H9 (cell line): ENCODE data around the gene NFIX. TPM values are rescaled to one million over a fixed set of nuclear protein-coding genes. Genes with fewer than 3 reads are reported as not detected.
A peak's percentile ranks its signal among the peaks of the same experiment; 100 is the strongest.

Experiments used
- DNase-seq: peaks from one replicate; pipeline ENCODE4 v3.0.0-alpha.2; 2017
- H2AFZ ChIP-seq: one replicate; pipeline ENCODE4 v1.6.1; 2013; ENCODE audit warnings: mild to moderate bottlenecking, low read length, control low read depth, moderate library complexity
- H2AK5ac ChIP-seq: 2 replicates; pipeline ENCODE4 v1.6.1; 2013; ENCODE audit warnings: low read length, control low read depth, mixed read lengths; ENCODE audit not compliant: insufficient read length
- H2BK120ac ChIP-seq: one replicate; pipeline ENCODE4 v1.6.1; 2013; ENCODE audit warnings: low read depth, mild to moderate bottlenecking, low read length, control low read depth, inconsistent platforms; ENCODE audit not compliant: poor library complexity, severe bottlenecking
- H2BK12ac ChIP-seq: 2 replicates; pipeline ENCODE4 v1.6.1; 2013; ENCODE audit warnings: low read length, control low read depth, mixed read lengths, low read depth; ENCODE audit not compliant: insufficient read length
- H2BK15ac ChIP-seq: 2 replicates; pipeline ENCODE4 v1.6.1; 2013; ENCODE audit warnings: low read depth, low read length, control low read depth
- H2BK20ac ChIP-seq: one replicate; pipeline ENCODE4 v1.6.1; 2013; ENCODE audit warnings: low read depth, mild to moderate bottlenecking, low read length, control low read depth, inconsistent platforms; ENCODE audit not compliant: poor library complexity, severe bottlenecking
- H2BK5ac ChIP-seq: 2 replicates; pipeline ENCODE4 v1.6.1; 2013; ENCODE audit warnings: low read length, control low read depth, mixed read lengths; ENCODE audit not compliant: insufficient read length
- H3K14ac ChIP-seq: 2 replicates; pipeline ENCODE4 v1.6.1; 2013; ENCODE audit warnings: low read length, control low read depth; ENCODE audit not compliant: insufficient read depth
- H3K18ac ChIP-seq: 2 replicates; pipeline ENCODE4 v1.6.1; 2013; ENCODE audit warnings: low read depth, mild to moderate bottlenecking, mixed read lengths, low read length, control low read depth; ENCODE audit not compliant: insufficient read length
- H3K23ac ChIP-seq: 2 replicates; pipeline ENCODE4 v1.6.1; 2013; ENCODE audit warnings: low read length, control low read depth, mixed read lengths, low read depth; ENCODE audit not compliant: insufficient read length
- H3K23me2 ChIP-seq: 2 replicates; pipeline ENCODE4 v1.6.1; 2013; ENCODE audit warnings: low read depth, mild to moderate bottlenecking, mixed read lengths, low read length, control low read depth; ENCODE audit not compliant: insufficient read length, poor library complexity, severe bottlenecking
- H3K27ac ChIP-seq: 2 replicates; pipeline ENCODE4 v1.5.1; 2013; ENCODE audit warnings: low read length, control low read depth, mixed read lengths, low read depth; ENCODE audit not compliant: insufficient read length
- H3K27me3 ChIP-seq: 2 replicates; pipeline ENCODE4 v1.6.1; 2013; ENCODE audit warnings: low read length, control low read depth, inconsistent platforms; ENCODE audit not compliant: insufficient read depth
- H3K4ac ChIP-seq: 2 replicates; pipeline ENCODE4 v1.6.1; 2013; ENCODE audit warnings: low read depth, mild to moderate bottlenecking, control low read depth, inconsistent platforms, low read length, moderate library complexity
- H3K4me1 ChIP-seq: 2 replicates; pipeline ENCODE4 v1.6.1; 2013; ENCODE audit warnings: low read length, control low read depth, inconsistent platforms; ENCODE audit not compliant: insufficient read depth
- H3K4me2 ChIP-seq: 2 replicates; pipeline ENCODE4 v1.6.1; 2013; ENCODE audit warnings: low read length, control low read depth, mixed read lengths; ENCODE audit not compliant: insufficient read length, insufficient read depth
- H3K56ac ChIP-seq: 2 replicates; pipeline ENCODE4 v1.6.1; 2013; ENCODE audit warnings: low read depth, mild to moderate bottlenecking, mixed read lengths, low read length, control low read depth; ENCODE audit not compliant: insufficient read length
- H3K79me1 ChIP-seq: 2 replicates; pipeline ENCODE4 v1.6.1; 2013; ENCODE audit warnings: low read depth, mild to moderate bottlenecking, moderate library complexity, low read length, control low read depth, inconsistent platforms; ENCODE audit not compliant: insufficient read depth, poor library complexity, severe bottlenecking
- H3K79me2 ChIP-seq: 2 replicates; pipeline ENCODE4 v1.6.1; 2013; ENCODE audit warnings: low read length, control low read depth, inconsistent platforms; ENCODE audit not compliant: insufficient read depth
- H3K9ac ChIP-seq: 2 replicates; pipeline ENCODE4 v1.6.1; 2013; ENCODE audit warnings: low read length, control low read depth, mixed read lengths; ENCODE audit not compliant: insufficient read length; ENCODE audit errors: extremely low read depth
- H3K9me3 ChIP-seq: one replicate; pipeline ENCODE4 v1.6.1; 2013; ENCODE audit warnings: low read depth, low read length, inconsistent platforms; ENCODE audit not compliant: control insufficient read depth
- H3T11ph ChIP-seq: one replicate; pipeline ENCODE4 v1.6.1; 2013; ENCODE audit warnings: mild to moderate bottlenecking, low read length, control low read depth, inconsistent platforms
- H4K20me1 ChIP-seq: one replicate; pipeline ENCODE4 v1.6.1; 2013; ENCODE audit not compliant: control insufficient read depth, insufficient read length, insufficient read depth
- H4K5ac ChIP-seq: 2 replicates; pipeline ENCODE4 v1.6.1; 2013; ENCODE audit warnings: low read depth, mild to moderate bottlenecking, mixed read lengths, low read length, control low read depth; ENCODE audit not compliant: insufficient read length
- H4K8ac ChIP-seq: replicated peaks from 2 replicates; pipeline ENCODE4 v1.6.1; 2013; ENCODE audit warnings: low read length, control low read depth, mixed read lengths, low read depth; ENCODE audit not compliant: insufficient read length
- H4K91ac ChIP-seq: 2 replicates; pipeline ENCODE4 v1.6.1; 2013; ENCODE audit warnings: low read depth, mild to moderate bottlenecking, moderate library complexity, mixed read lengths, low read length, control low read depth; ENCODE audit not compliant: insufficient read length
- H3K27ac Mint-ChIP-seq, 3 experiments: 2 replicates in 2 of 3; 3 replicates in 1 of 3; pipeline ENCODE4 v1.8.0; 2020 to 2021; ENCODE audit warnings: mixed read lengths in 3 of 3, mild to moderate bottlenecking in 1 of 3, moderate library complexity in 1 of 3
- H3K27me3 Mint-ChIP-seq: 2 replicates; pipeline ENCODE4 v1.8.0; 2021; ENCODE audit warnings: low read depth, mild to moderate bottlenecking, moderate library complexity, mixed read lengths
- H3K36me3 Mint-ChIP-seq, 3 experiments: 2 replicates in 2 of 3; 3 replicates in 1 of 3; pipeline ENCODE4 v1.8.0; 2020 to 2021; ENCODE audit warnings: low read depth in 3 of 3, mixed read lengths in 3 of 3; ENCODE audit not compliant: insufficient read depth in 1 of 3
- H3K4me1 Mint-ChIP-seq, 2 experiments: 2 replicates each; pipeline ENCODE4 v1.8.0; 2020; ENCODE audit warnings: mixed read lengths in 2 of 2
- H3K4me3 Mint-ChIP-seq, 2 experiments: 2 replicates in 1 of 2; 3 replicates in 1 of 2; pipeline ENCODE4 v1.8.0; 2020 to 2021; ENCODE audit warnings: mild to moderate bottlenecking in 2 of 2, mixed read lengths in 2 of 2, moderate library complexity in 1 of 2
- H3K9me3 Mint-ChIP-seq, 2 experiments: 2 replicates in 1 of 2; 3 replicates in 1 of 2; pipeline ENCODE4 v1.8.0; 2020; ENCODE audit warnings: mild to moderate bottlenecking in 2 of 2, mixed read lengths in 2 of 2, moderate library complexity in 1 of 2
- CTCF ChIP-seq: fragments of 200-600 bp; sonication (generic); conservative IDR thresholded peaks from 3 replicates; pipeline ENCODE4 v1.8.0; 2021; ENCODE audit warnings: antibody characterized with exemption, mild to moderate bottlenecking
- WGBS: extraction: QIAGEN DNeasy Blood & Tissue Kit; methylation state at CpG from one replicate; pipeline ENCODE4 v1.1.7; 2013; ENCODE audit warnings: missing lambda C conversion rate, low lambda C conversion rate, mixed read lengths; ENCODE audit not compliant: insufficient read length; ENCODE audit errors: extremely low coverage; 5-methylcytosine and 5-hydroxymethylcytosine counted together
- total RNA-seq: library from RNA; stranded (reverse); gene quantifications from 2 replicates; pipeline ENCODE4 v1.2.1, GENCODE V29; 2021

Gene NFIX
- total RNA-seq, 1 experiment from 2014 or later: 0.31 TPM

GRCh38 chr19:13054626-13055212 lies 59.4 kb downstream of the NFIX start:
- Histone ChIP-seq H3K9me3 (no peaks in the 10 kb centered on the region), H3K4me1 (peaks cover 8% of the 10 kb centered on the region; the same call in 1 of the 2 replicates), H3T11ph (no peak overlapping the region), H3K4me2 (no peak overlapping the region), H2AFZ (no peak overlapping the region), H3K79me2 (no peaks in the 10 kb centered on the region), H3K18ac (no peak overlapping the region), H3K9ac (no peak overlapping the region), H3K14ac (no peak overlapping the region), H2AK5ac (no peak overlapping the region), H2BK5ac (no peak overlapping the region), H3K56ac (no peak overlapping the region), H4K91ac (no peak overlapping the region), H3K23ac (no peak overlapping the region), H3K27ac (no peak overlapping the region), H2BK20ac (no peak overlapping the region), H3K27me3 (peaks cover 77% of the 10 kb centered on the region), H2BK12ac (no peak overlapping the region), H2BK15ac (no peak overlapping the region), H4K20me1 (no peaks in the 10 kb centered on the region), H3K23me2 (peaks cover 3% of the 10 kb centered on the region), H3K79me1 (no peaks in the 10 kb centered on the region), H4K8ac (no peak overlapping the region), H3K4ac (no peak overlapping the region), H4K5ac (no peak overlapping the region), H2BK120ac (no peak overlapping the region)
- no CpG with 5 or more reads among the region's 11 CpGs for WGBS
- H3K4me1 Mint-ChIP-seq: peaks cover 43 to 69% of the 10 kb centered on the region in 2 experiments
- peaks cover 97% of the 10 kb centered on the region for H3K27me3 Mint-ChIP-seq
- H3K9me3 Mint-ChIP-seq: peaks cover 0 to 10% of the 10 kb centered on the region in 2 experiments; a peak in 2 of 5 replicates
- H3K4me3 Mint-ChIP-seq: peak overlapping the region in 1 of 2 experiments; percentile 71; a peak in 3 of 5 replicates
- no peak for DNase-seq
- TF ChIP-seq CTCF: no peak
- H3K36me3 Mint-ChIP-seq: no peaks in the 10 kb centered on the region; a peak in 1 of 7 replicates
- H3K27ac Mint-ChIP-seq: no peak overlapping the region
